T follicular helper cell (primary cell): ENCODE data around the gene EGFL6.

ENCODE experiments used
- DNase-seq: peaks from one replicate; pipeline ENCODE4 v3.0.0-alpha.2; 2020; ENCODE audit warnings: low read depth
- total RNA-seq, 2 experiments: gene quantifications; one replicate each; lab custom pipeline; 2026; lab: John Stamatoyannopoulos, UW

Gene EGFL6
- total RNA-seq = 0.12 to 0.35 reads per million in 2 experiments

GRCh38 chrX:13569479-13570260, at the start of gene EGFL6:
EGFL6 (plus strand) TSS chrX:13569601; CDS start chrX:13569862, 261 bp downstream.
- no peak for DNase-seq

- no peak for DNase-seq
These were observed 49.0 kb upstream of the EGFL6 start for GRCh38 chrX:13520351-13520750.

- no peak for DNase-seq
These were observed 48.5 kb upstream of the EGFL6 start for GRCh38 chrX:13520936-13521335.

- DNase-seq = no peak
These were observed 46.6 kb upstream of the EGFL6 start for GRCh38 chrX:13522811-13523210.

- no peak for DNase-seq
These were observed 35.7 kb upstream of the EGFL6 start for GRCh38 chrX:13533726-13534125.

GRCh38 chrX:13535376-13536165, 33.8 kb upstream of the EGFL6 start:
- DNase-seq = no peak

- no peak for DNase-seq
These were observed 32.9 kb upstream of the EGFL6 start for GRCh38 chrX:13536551-13536950.

GRCh38 chrX:13538414-13538813, 31.0 kb upstream of the EGFL6 start:
- no peak for DNase-seq

- DNase-seq = no peak
These were observed 28.8 kb upstream of the EGFL6 start for GRCh38 chrX:13540602-13541001.

- no peak for DNase-seq
These were observed 23.7 kb upstream of the EGFL6 start for GRCh38 chrX:13545726-13546125.

GRCh38 chrX:13547671-13548070, 21.7 kb upstream of the EGFL6 start:
- DNase-seq = no peak

GRCh38 chrX:13550346-13550745, 19.1 kb upstream of the EGFL6 start:
- no peak for DNase-seq

- no peak for DNase-seq
These were observed 17.8 kb upstream of the EGFL6 start for GRCh38 chrX:13551610-13552009.

GRCh38 chrX:13552892-13553291, 16.5 kb upstream of the EGFL6 start:
- DNase-seq = no peak

GRCh38 chrX:13565511-13565910, 3.9 kb upstream of the EGFL6 start:
- no peak for DNase-seq

GRCh38 chrX:13570261-13570605, 832 bp downstream of the EGFL6 start:
- no peak for DNase-seq

- no peak for DNase-seq
These were observed 1.7 kb downstream of the EGFL6 start for GRCh38 chrX:13571136-13571535.

- DNase-seq = no peak
These were observed 5.2 kb downstream of the EGFL6 start for GRCh38 chrX:13574600-13574999.

- DNase-seq = no peak
These were observed 10.3 kb downstream of the EGFL6 start for GRCh38 chrX:13579661-13580060.

GRCh38 chrX:13581554-13581953, 12.2 kb downstream of the EGFL6 start:
- no peak for DNase-seq

- DNase-seq = no peak
These were observed 18.5 kb downstream of the EGFL6 start for GRCh38 chrX:13587786-13588477.

- DNase-seq = no peak
These were observed 20.8 kb downstream of the EGFL6 start for GRCh38 chrX:13590207-13590606.

- DNase-seq = no peak
These were observed 21.5 kb downstream of the EGFL6 start for GRCh38 chrX:13590914-13591313.
